Colonic mucosa (tissue), 4 donors: ENCODE measurements around the gene ANP32A. TPM values are rescaled to one million over a fixed set of nuclear protein-coding genes. Genes with fewer than 3 reads are reported as not detected.

Source experiments
- DNase-seq: peaks from one replicate; pipeline ENCODE4 v3.0.0-alpha.2; 2020
- H3K27ac ChIP-seq: fragments of 200-600 bp; one replicate; pipeline ENCODE4 v1.8.0; 2021
- H3K27me3 ChIP-seq: fragments of 200-600 bp; one replicate; pipeline ENCODE4 v1.8.0; 2021
- H3K36me3 ChIP-seq: fragments of 200-600 bp; one replicate; pipeline ENCODE4 v1.8.0; 2021
- H3K4me1 ChIP-seq: fragments of 200-600 bp; one replicate; pipeline ENCODE4 v1.8.0; 2021; ENCODE audit warnings: mild to moderate bottlenecking
- H3K4me3 ChIP-seq: fragments of 200-600 bp; one replicate; pipeline ENCODE4 v1.8.0; 2021
- H3K9ac ChIP-seq, 2 donors: one replicate each; pipeline ENCODE4 v1.7.0; 2013; ENCODE audit warnings: control low read depth in 2 of 2, low read depth in 2 of 2, low read length in 2 of 2
- H3K9me3 ChIP-seq: fragments of 200-600 bp; one replicate; pipeline ENCODE4 v1.8.0; 2021
- intact Hi-C: fragments of 100-400 bp; cut with DNase I; formaldehyde crosslinking; loops from one replicate; pipeline ENCODE4 v1.14.1; 2022
- total RNA-seq, 2 donors: library from RNA; stranded (reverse); fragmentation: NEBNext Ultra II Directional in 1 of 2; extraction: Animal tissue kit (Norgen Biotek cat#: 25700) in 1 of 2; gene quantifications; one replicate each; pipeline ENCODE4 v1.2.1, GENCODE V29; 2021
- TF ChIP-seq, protein P1 (sequence below): fragments of 200-600 bp; IDR thresholded peaks from one replicate; pipeline ENCODE4 v1.8.0; 2022; ENCODE audit warnings: antibody characterized with exemption, mild to moderate bottlenecking
- donor health status: healthy.
- donor health status: DM: no; HTN: no; CAD: no.
- donor health status: DM: no; HTN: no; CAD: no.

Gene ANP32A
- total RNA-seq, 2 donors from 2014 or later = 126 to 177 TPM

DNA sequence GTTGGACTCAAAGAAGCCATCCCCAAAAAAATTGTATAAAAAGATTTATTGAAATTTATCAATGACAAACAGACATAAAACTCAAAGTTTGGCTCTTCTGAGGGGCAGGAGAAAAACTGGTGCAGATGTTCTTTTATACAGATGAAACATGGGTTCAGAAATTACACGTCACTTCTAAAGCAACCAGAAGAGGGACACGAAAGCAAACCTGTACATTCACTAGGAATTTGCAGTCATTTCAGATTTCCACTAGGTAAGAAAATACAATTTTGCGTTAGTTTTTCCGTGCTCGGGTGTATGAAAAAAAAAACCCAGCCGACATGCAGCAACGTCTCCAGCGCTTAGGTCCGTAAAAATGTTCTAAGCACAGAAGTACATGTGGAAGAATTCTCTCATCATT lies 41.8 kb downstream of the ANP32A start:
- Histone ChIP-seq H3K27ac (no peak overlapping the region), H3K4me3 (no peak overlapping the region), H3K9me3 (no peaks in the 10 kb centered on the region), H3K4me1 (no peaks in the 10 kb centered on the region), H3K27me3 (no peaks in the 10 kb centered on the region), H3K9ac (no peak overlapping the region), H3K36me3 (peaks cover 7% of the 10 kb centered on the region)
- intact Hi-C loops = no loop called here
- TF ChIP-seq, protein P1, sequence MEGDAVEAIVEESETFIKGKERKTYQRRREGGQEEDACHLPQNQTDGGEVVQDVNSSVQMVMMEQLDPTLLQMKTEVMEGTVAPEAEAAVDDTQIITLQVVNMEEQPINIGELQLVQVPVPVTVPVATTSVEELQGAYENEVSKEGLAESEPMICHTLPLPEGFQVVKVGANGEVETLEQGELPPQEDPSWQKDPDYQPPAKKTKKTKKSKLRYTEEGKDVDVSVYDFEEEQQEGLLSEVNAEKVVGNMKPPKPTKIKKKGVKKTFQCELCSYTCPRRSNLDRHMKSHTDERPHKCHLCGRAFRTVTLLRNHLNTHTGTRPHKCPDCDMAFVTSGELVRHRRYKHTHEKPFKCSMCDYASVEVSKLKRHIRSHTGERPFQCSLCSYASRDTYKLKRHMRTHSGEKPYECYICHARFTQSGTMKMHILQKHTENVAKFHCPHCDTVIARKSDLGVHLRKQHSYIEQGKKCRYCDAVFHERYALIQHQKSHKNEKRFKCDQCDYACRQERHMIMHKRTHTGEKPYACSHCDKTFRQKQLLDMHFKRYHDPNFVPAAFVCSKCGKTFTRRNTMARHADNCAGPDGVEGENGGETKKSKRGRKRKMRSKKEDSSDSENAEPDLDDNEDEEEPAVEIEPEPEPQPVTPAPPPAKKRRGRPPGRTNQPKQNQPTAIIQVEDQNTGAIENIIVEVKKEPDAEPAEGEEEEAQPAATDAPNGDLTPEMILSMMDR = no peak
- no peak for DNase-seq

DNA sequence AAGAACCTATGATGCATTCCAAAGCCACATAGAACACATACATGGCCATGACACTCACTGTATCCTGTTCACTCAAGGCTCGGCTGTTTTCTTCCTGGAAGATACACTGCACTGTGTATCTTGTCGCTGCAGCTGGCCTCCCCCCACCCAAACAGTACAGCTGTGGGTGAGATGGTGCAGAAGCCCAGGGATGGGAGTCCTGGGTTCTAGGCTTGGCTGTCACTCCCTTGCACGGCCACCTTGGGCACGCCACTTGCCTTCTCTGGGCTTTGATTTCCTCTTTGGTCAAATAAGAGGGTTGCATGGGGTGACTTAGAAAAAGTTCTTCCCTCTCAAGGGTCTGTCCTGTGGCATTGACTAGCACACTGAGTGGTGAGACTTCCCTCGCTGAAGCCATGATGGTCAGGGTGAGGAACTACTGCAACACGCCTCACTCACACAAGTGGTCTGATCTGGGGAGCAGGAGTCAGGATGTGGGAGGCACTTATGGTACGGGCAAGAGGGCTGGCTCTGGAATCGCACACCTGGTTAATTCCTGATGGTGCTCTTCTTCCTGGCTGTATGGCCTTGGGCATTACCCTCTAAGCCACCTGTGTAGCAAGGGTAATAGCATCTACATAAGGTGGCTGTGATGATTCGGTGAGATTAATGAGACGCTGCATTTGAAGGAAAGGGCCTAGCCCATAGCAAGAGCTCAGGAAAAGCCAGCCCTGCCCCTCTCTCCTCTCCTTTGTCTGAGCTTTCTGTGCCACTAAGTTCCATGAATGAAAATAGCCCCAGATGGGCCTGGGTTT lies 44.0 kb downstream of the ANP32A start:
- H3K36me3 ChIP-seq = peaks cover 7% of the 10 kb centered on the region
- no peaks in the 10 kb centered on the region for H3K4me1 ChIP-seq
- DNase-seq = no peak
- intact Hi-C loops = no loop called here
- no peak overlapping the region for H3K27ac ChIP-seq
- H3K27me3 ChIP-seq = no peaks in the 10 kb centered on the region
- no peaks in the 10 kb centered on the region for H3K9me3 ChIP-seq
- no peak overlapping the region for H3K9ac ChIP-seq
- TF ChIP-seq, protein P1 = no peak
- H3K4me3 ChIP-seq = no peak overlapping the region

DNA sequence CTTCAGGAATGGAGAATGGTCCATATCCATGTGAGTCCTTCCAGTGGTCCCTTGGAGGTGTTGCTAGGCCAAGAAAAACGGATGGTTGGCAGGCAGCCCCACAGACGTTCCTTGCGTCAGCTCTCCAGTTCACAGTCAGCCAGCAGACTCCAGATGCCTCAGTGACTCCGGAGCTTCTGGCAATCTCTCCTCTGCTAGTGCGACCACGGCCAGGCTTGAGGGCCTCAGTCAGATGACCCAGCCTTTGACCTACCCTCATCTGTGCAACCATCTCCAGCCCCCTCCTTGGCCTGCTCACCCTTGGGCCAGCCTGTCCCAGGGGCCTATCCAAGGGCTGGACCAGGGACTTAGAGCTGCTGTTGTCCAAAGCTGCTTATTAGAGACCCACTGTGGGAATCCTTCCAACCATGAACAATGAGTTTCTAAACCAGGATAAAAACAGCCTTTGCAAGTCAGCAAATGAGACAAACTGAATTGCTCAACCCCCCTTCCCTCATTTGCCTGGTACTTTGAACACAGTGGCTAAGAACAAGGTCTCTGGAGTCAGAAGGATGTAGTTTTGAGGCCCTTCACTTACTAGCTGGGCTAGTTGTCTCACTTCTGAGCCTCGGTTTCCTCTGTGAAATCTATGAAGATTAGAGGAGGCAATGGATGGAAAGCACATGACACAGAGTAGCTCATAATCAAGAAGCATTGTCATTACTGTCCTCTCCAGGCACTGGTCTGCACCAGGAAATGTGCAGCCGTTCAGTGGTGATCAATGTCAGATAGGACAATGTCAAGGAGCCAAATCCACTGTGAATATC lies 44.8 kb downstream of the ANP32A start:
- H3K27me3 ChIP-seq = no peaks in the 10 kb centered on the region
- intact Hi-C loops = no loop called here
- no peaks in the 10 kb centered on the region for H3K4me1 ChIP-seq
- DNase-seq = peak; percentile 47
- peaks cover 7% of the 10 kb centered on the region for H3K36me3 ChIP-seq
- no peak overlapping the region for H3K4me3 ChIP-seq
- H3K9me3 ChIP-seq = no peaks in the 10 kb centered on the region
- no peak overlapping the region for H3K27ac ChIP-seq
- TF ChIP-seq, protein P1 = no peak
- H3K9ac ChIP-seq = no peak overlapping the region

DNA sequence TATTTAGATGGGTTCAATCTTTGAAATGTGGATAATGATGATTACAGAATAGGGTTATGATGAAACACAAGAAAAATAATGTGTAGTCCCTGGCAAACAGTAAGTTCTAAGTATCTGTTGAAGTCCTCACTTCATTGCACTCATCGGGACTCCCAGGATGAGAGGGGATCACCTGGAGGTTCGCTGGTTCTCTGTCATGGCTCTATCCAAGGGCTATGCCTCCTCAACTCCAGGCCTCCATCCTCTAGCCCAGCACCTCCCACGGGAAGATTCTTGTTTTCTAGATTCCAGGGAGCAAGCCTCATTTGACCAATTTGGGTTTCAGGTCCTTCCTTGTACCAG lies 45.5 kb downstream of the ANP32A start:
- Histone ChIP-seq H3K36me3 (peaks cover 2% of the 10 kb centered on the region), H3K27me3 (no peaks in the 10 kb centered on the region), H3K9ac (no peak overlapping the region), H3K27ac (no peak overlapping the region), H3K4me1 (no peaks in the 10 kb centered on the region), H3K4me3 (no peak overlapping the region), H3K9me3 (no peaks in the 10 kb centered on the region)
- no peak for DNase-seq
- TF ChIP-seq, protein P1 = no peak
- intact Hi-C loops = no loop called here

DNA sequence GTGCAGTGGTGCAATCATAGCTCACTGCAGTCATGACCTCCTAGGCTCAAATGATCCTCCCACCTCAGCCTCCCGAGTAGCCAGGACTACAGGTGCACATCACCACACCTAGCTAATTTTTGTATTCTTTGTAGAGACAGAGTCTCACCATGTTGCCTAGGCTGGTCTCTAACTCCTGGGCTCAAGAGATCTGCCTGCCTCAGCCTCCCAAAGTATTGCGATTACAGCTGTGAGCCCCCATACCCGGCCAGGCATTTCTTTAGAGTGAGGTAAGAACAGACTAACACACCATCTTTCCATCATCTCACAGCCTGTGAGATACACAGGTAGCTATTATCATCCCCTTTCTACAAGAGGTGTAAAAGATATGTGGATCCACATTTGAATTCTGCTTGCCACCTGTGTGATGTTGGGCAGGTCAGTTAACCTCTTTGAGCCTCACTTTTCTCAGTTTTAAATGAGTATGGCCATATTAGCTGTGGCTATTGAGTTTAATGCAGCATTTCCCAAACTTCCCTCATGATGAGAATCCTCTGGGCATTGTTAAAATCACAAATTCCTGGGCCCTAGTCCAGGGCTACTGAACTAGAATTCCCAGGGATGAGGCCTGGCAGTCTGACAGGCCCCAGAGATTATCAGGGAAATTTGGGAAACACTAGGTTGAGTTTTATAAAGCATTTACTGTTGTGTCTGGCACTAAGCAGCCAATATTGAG lies 46.0 kb downstream of the ANP32A start:
- H3K27ac ChIP-seq = no peak overlapping the region
- no peaks in the 10 kb centered on the region for H3K4me1 ChIP-seq
- no peak overlapping the region for H3K9ac ChIP-seq
- H3K27me3 ChIP-seq = no peaks in the 10 kb centered on the region
- TF ChIP-seq, protein P1 = no peak
- intact Hi-C loops = no loop called here
- DNase-seq = no peak
- no peaks in the 10 kb centered on the region for H3K9me3 ChIP-seq
- no peak overlapping the region for H3K4me3 ChIP-seq
- H3K36me3 ChIP-seq = no peaks in the 10 kb centered on the region
